ENCODE data around the gene VPS11.

The VPS11 gene

DNA sequence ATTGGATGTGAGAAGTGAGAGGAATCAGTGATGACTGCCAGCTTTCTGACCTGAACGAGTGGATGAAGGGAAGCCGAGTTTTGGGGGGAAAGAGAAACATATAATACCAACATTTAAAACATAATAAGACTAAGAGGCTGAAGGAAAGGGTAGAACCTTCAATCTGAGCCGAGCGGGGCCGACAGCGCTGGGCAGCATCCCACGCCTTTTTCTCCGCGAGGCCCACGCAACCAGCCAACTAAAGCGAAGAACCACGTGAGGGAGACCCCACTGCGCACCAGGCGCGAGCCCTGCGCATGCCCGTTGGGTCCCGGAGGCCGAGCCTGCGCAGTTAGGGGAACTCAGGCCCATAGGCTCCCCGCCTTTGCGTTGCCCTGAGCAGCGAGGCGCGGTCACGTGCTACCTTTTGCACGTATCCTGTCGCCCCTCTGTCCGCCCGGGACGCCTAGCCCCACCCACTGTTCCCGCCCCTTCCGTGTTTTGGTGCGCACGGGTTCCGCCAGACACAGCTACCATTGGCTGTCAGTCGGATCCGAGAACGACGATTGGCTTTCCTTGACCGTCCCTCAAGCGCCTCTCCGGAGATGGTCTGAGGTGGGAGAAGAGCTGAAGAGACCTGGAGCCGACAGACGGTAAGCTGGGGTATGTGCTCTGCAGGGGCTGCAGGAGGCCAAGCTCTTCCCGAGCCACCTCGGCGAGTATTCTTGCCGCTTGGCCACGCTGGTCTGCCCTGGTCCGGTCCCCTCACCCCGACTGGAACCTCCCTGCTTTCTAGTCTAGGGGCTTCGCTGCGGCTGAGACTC lies 53.6 kb downstream of the VPS11 start, which contains the start of gene HINFP:
HINFP (plus strand) TSS at position 573 of the 803 bp plus-strand sequence. CDS start 5,365 bp downstream, outside the sequence.
- peak; percentile 99 to 100 for DNase-seq (ENCODE audit: low read depth in 2 of 2)

DNA sequence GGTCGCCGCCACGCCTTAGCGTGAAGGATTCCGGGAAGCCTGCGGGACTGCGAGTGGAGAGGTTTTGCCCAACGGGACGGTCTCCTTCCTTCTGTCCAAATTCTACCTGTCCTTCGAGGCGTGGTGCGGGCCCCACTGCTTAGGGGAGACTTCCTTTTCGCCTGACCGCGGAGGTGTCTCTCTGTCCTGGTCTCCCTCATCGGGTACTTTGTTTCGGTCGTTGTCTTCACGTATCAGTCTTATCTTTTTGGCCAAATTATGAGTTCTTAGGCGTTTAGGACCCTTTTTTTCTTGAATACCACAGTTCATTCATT lies 54.1 kb downstream of the VPS11 start:
- DNase-seq (ENCODE audit: low read depth in 2 of 2), result no peak

DNA sequence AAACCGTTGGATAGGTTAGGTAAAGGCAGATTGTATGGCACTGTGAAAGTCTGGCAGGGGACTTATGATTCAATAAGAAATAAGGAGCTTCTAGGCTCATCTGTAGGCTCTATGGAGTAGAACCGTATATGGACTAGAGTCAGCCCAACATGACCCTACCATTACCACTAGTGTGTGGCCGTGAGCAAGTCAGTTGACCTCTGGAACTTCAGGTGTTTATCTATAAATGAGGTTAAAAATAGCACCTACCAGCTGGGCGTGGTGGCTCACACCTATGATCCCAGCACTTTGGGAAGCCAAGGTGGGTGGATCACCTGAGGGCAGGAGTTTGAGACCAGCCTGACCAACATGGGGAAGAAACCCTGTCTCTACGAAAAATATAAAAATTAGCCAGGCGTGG lies 58.2 kb downstream of the VPS11 start:
- DNase-seq (ENCODE audit: low read depth in 2 of 2), result no peak

DNA sequence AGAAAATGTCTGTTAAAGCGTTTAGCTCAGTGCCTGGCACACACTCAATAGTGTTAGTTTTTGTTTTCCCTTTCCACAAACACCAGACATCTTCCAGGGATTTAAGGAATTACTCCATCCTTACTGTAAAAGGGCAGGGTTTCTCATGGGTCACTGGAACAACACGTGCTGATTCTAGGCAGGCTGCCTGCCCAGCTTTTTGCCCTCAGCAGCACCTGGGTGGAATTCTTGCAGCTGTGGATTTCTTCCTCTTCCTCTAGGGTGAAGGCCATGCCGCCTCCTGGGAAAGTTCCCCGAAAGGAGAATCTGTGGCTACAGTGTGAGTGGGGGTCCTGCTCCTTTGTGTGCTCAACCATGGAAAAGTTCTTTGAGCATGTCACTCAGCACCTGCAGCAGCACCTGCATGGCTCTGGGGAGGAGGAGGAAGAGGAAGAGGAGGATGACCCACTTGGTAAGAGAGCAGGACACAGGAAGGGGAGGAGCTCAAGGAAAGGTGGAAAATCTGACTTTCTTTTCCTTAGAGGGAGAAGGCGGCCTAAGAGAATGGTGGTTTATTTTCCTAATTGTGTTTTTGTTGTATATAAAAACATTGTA lies 59.2 kb downstream of the VPS11 start:
- no peak for DNase-seq (ENCODE audit: low read depth in 2 of 2)

DNA sequence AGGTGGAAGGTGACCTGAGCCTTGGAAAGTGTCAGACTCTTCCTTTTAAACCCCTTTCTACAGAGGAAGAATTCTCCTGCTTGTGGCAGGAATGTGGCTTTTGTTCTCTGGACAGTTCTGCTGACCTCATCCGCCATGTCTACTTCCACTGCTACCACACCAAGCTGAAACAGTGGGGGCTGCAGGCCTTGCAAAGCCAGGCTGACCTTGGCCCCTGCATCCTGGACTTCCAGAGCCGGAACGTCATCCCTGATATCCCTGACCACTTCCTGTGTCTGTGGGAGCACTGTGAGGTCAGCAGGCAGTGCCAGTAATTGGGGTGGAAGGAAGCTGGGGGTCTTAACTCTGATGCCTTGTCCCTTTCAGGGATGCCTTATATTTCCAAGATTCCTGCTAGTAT lies 63.0 kb downstream of the VPS11 start:
- DNase-seq (ENCODE audit: low read depth in 2 of 2), result no peak
